Keratinocyte (primary cell): ENCODE measurements around the gene CD244.

Source experiments
- CTCF ChIP-seq, 3 experiments: IDR thresholded peaks in 1 of 3; conservative IDR thresholded peaks in 1 of 3; optimal IDR thresholded peaks in 1 of 3; 2 replicates in 2 of 3; 3 replicates in 1 of 3; pipeline versions ENCODE3 to v1.5.1; 2011; ENCODE audit warnings: low read length in 3 of 3, mild to moderate bottlenecking in 3 of 3, moderate library complexity in 2 of 3, control low read depth in 1 of 3, inconsistent platforms in 1 of 3; ENCODE audit not compliant: insufficient read depth in 2 of 3; ENCODE audit errors: extremely low read depth in 1 of 3
- EZH2 ChIP-seq: IDR thresholded peaks from one replicate; pipeline ENCODE4 v1.6.1; 2012; ENCODE audit warnings: inconsistent platforms, mild to moderate bottlenecking, low read length, moderate library complexity

GRCh38 chr1:160880216-160880615, 17.5 kb upstream of the CD244 start:
- TF ChIP-seq CTCF (optimal IDR thresholded peaks at IDR 0.05 in 1 of 3, IDR thresholded peaks at IDR 0.05 in 1 of 3, conservative IDR thresholded peaks at IDR 0.05 in 1 of 3; ENCODE audit: extremely low read depth in 1 of 3, insufficient read depth in 2 of 3, low read length in 3 of 3) (no peak), EZH2 (no peak)
